Stimulated activated CD4-positive, alpha-beta T cell treated with anti-CD3 and anti-CD28 coated beads, Interleukin-12 subunit alpha, Interleukin-12 subunit beta, amount 100 ng/mL, for 24 hours (primary cell): Measurements from ENCODE around the gene C16orf95.
A peak's percentile ranks its signal among the peaks of the same experiment; 100 is the strongest.
"Not testable (repeated sequence)": the region's sequence is repeated elsewhere in the genome, so short reads cannot be mapped to it uniquely, and the experiment has no call there.

Experiments
- DNase-seq, 2 experiments: peaks; one replicate each; pipeline ENCODE4 v3.0.0-alpha.2; 2020; ENCODE audit warnings: low read depth in 2 of 2

Gene C16orf95

DNA sequence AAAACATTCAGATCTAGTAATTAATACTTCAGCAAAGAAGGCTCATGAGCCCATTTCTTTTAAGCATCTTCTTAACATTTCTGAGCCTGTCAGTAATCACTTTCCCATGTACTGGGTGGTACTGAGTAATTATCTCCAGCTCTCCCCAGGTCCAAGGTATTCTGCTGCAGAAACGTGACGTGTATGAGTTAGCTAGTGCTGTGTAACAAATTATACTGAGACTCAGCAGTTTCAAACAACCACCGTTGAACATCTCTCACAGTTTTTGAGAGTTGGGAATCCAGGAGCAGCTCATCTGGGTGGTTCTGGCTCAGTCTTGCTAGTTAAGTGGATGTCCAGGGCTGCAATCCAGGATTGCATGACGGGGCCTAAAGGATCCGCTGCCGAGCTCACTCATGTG is 25.2 kb downstream of the C16orf95 start:
- no peak for DNase-seq

GRCh38 chr16:87288753-87289362 is 28.3 kb downstream of the C16orf95 start:
- no peak for DNase-seq

GRCh38 chr16:87286839-87287626 is 30.2 kb downstream of the C16orf95 start:
- no peak for DNase-seq

DNA sequence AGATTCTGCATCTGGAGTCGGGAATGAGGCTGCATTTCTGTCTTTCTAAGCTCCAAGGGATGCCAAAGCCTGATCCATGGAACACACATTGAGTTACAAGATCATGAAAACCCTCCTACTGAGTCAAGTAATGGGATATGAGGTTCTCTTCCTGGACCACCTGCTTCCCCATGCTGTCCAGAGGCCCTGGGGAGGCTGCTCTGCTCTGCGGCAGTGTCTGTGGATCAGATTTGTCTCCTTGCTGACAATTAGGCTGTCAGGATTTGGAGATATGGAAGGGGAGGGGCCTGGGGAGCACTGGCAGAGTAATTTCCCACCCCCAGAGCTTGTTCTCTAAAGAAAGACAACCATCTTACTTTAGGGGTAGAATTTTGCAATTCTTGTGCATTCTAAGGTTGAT is 33.0 kb downstream of the C16orf95 start:
- no peak for DNase-seq

GRCh38 chr16:87279094-87279658 is 38.0 kb downstream of the C16orf95 start:
- no peak for DNase-seq

DNA sequence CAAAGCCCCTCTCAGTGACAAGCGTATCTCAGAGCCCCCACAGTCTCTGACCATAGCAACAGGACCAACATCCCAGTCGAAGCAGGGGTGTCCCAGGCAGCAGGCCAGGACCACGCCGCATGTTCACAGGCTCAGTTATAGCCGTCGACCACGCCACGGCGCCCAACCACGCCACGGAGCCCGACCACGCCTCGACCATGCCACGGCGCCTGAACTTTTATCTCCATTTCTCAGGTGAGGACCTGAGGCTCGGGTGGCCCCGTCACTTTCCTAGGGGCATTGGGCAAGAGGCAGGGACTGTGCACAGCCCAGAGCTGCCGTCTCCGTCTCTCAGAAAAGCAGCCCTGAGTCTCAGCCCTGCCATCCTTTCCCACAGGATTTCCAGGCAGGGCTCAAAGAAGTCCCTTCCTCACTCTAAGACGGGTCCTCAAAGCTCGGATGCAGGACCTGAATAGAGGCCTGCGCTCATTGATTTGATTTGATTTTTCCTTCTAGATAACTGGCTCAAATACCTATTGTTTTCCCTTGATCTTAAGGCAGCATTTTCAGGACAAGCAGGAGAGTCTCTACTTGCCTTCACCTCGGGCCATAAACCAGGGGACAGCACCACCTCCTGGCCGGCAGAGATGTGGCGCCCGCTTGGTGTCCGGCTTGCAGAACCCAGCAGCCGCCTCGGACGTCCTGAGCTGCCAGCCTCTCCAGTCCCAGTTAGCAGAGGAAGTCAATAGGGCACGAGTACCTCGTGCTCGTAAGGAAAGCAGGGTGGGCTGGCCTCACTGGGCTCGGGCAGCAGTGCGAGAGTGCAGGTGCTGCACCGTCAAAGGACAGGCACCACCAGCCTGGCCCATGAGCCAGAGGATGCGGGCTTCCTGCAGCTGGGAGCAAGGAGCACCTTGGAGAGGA is 38.8 kb downstream of the C16orf95 start:
- DNase-seq, result peak in 1 of 2 experiments; percentile 38

- no peak for DNase-seq
Observed at GRCh38 chr16:87276924-87277323, 40.3 kb downstream of the C16orf95 start.

DNA sequence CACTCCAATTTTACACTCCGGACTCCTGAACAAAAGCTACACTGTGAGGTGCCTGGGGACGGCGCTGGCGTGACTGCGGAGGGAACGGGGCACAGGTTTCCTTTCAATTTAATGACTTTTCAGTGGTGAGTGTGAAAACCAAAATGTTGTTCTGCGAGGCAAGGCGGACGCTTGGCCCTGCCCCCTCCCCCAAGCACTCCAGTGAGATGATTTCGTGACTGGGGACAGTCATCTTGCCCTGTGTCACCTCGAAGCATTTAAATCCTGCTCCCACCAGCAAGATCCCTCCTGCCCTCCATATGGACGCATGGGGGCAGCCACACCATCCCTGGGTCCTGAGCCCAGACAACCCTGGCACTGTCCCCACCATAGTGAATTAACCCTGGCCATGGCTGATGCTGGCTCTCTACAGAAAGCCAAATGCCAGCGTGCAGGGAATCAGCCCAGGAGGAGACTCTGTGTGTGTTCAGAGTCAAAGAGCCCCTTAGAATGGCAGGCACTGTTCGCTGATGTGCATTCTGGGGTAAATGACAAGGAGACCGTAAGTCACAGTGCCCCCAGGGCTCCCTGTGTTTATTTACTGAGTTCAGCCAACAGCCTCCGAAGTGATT is 41.0 kb downstream of the C16orf95 start:
- DNase-seq, result no peak

GRCh38 chr16:87274794-87275193 is 42.4 kb downstream of the C16orf95 start:
- no peak for DNase-seq

DNA sequence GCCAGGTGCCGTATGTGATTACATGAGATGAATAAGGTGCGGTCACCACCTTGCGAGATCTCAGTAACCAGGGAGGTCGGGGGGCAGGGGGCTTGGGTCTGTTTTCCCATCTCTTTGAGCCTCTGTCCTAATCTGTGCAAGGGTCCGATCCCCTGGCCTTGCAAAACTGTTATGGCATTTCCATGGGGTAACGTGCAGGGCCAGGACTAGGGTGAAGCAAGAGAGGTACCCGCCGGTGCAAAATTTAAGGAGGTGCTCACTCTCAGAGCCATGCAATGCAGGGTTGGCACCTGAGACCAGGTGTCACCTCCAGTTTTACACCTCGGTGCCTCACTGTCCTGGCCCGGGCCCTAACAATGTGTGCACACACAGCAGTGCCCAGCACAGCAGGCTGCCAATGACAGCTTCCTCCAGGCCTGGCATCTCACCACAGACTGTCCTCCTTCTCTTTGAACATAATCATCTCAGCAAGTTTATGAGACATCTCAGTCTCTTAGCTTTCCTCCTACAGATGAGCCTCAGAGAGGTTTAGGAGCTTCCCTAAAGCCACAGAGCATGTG is 43.6 kb downstream of the C16orf95 start:
- no peak for DNase-seq

- DNase-seq, result no peak
Observed at GRCh38 chr16:87271256-87271655, 45.9 kb downstream of the C16orf95 start.

DNA sequence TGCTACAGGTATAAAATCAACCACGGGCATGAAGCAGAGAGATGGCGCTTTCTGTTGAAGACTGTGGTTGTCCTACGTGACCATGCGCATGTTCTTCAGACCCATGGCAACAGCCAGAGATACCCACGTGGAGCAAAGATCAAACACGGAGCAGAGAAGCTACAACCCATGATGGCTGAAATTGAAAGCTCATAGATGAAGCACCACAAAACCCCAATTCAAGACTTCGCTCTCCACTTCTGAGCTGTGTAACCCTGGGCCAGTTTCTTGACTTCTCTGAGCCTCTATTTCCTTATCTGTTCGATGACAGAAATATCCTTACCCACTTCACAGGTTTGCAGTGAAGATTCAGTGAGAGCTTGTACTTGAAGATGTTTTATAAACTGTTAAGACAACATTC is 49.6 kb downstream of the C16orf95 start:
- DNase-seq, result no peak

DNA sequence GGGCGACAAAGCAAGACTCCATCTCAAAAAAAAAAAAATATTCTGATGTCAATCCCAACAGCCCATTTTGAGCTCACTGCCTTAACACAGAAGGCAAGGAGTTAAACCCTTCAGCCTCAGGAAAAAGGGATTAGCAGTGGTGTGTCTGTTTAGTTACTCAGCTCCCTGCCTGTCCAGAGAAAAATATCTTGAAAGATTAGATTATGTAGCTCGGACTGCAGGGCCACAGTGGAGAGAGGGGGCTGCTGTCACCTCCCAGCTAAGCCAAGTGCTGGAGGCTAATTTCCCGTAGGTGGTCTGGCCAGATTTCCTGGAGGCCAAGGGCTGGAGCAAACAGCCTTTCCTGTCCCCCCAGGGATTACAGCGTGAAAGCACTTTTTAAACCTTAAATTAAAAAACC is 50.3 kb downstream of the C16orf95 start:
- DNase-seq, result no peak

GRCh38 chr16:87265261-87265660 is 51.9 kb downstream of the C16orf95 start:
- DNase-seq, result no peak

DNA sequence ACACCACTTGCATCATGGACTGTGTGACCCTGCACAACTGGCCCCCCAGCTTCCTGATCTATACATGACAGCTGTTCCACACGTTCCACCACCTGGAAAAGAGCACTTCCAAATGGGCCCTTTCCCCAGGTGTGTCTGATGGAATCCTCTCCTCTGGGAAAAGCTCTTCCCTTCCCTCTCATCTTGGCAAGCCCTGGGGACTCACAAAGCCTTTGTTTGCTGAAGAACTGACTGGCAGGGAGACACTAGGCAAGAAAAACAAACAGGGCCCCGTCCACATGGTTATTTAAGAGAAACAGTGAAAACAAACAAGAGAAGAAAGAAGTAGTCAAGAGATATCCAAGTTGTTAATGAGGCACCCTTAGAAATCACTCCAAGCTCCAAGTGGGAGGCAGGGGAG is 52.6 kb downstream of the C16orf95 start:
- no peak for DNase-seq

GRCh38 chr16:87263418-87264052 is 53.7 kb downstream of the C16orf95 start:
- no peak for DNase-seq

DNA sequence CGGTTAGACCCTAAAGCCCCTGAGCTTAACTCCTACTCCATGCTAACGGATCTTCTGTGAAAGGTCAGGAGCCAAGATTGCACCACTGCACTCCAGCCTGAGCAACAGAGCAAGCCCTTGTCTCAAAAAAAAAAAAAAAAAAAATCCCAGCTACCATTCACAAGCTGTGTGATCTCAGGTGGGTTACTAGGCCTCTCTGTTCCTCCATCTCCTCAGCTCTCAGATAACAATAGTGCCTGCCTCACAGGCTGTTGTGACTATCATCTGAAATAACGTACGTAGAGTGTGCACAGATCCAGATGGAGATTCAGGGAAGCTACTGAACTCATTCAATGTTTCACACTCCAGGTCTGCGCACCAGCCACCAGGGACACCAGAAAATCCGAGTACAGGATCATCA is 57.8 kb downstream of the C16orf95 start:
- no peak for DNase-seq

DNA sequence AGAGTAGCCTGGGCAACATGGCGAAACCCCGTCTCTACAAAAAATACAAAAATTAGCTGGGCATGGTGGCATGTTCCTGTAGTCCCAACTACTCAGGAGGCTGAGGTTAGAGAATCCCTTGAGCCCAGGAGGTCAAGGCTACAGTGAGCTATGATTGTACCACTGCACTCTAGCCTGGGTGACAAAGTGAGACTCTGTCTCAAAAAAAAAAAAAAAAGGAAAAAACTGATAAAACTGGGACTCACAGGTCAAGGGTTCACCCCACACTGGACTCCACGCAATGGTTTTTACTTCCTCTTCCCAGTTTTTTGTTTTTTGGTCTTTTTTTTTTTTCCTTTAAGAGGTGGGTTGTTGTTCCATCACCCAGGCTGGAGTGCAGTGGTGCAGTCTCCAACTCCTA is 58.5 kb downstream of the C16orf95 start:
- not testable (repeated sequence) for DNase-seq

DNA sequence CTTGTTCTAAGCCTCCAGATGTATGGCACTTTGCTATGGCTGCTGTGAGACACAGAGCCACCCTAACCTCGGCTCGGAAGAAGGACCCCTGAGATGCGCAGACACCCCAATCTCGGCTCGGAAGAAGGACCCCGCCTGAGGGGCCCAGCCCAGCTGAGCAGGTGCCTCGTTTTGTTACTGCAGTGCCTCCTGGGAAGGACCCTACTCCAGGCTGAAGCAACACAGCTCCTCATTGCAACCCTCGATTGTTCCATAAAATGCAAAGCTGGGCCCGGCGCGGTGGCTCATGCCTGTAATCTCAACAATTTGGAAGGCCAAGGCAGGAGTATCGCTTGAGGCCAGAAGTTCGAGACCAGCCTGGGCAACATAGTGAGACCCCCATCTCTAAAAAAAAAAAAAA is 61.3 kb downstream of the C16orf95 start:
- no peak for DNase-seq

GRCh38 chr16:87254734-87255133 is 62.5 kb downstream of the C16orf95 start:
- no peak for DNase-seq

DNA sequence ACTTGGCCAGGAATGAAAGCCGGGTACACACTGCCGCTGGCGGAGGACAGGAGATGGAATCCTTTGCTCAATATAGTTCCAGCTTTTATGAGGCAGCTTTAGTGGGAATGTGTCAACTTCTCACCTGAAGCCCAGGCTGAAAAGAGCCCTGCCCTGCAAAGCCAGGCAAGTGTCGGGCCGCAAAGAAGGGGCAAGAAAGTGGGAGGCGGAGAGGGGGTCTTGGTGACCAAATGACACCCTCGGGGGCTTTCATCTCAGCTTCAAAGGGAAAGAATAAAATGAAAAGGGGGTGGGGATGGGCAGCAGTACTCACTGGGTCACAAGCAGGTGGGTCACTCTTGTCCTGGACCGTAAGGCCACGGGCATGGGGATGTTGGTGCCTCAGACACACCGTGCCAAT is 62.9 kb downstream of the C16orf95 start:
- DNase-seq, result no peak
